Measurements from ENCODE around the gene BANF2. TPM values are rescaled to one million over a fixed set of nuclear protein-coding genes. Genes with fewer than 3 reads are reported as not detected.
A peak's percentile ranks its signal among the peaks of the same experiment; 100 is the strongest.

The BANF2 gene
- total and polyA plus RNA-seq, 2 experiments from 2014 or later, result not detected

DNA sequence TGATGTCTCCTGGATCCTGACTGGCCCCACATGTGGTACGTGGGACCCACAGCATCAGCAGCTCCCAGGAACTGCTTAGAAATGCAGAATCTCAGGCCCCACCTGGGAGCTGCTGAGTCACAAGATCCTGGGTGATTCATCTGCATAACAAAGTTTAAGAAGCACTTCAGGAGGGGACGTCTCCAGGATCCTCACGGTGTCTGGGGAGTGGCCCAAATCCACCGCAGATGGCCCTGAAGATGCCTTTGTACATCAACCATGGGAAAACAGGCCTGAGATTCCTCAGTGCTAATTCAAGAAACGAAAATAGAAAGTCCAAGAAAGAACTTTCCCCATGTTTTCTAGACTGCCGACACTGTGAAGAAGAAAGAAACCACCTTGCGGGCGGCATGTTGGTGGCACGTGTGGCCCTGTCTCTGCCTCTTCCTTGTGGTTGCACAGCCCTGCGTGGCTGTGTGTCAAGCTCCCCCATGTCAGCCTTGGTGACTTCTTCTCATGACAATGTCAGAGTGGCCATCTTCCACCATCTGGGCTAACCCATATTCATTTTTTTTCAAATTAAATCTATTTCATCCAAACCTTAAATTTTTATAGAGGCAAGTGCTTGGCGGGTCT, 43.8 kb upstream of the BANF2 start:
- Histone ChIP-seq H3K9me2 (ENCODE audit: insufficient read depth) (no peaks in the 10 kb centered on the region), H3K27ac (ENCODE audit: low read depth) (peak overlapping the region; percentile 90), H3K36me3 (ENCODE audit: insufficient read depth) (peaks cover 15% of the 10 kb centered on the region), H3K4me3 (no peak overlapping the region), H3F3A (replicated peaks; ENCODE audit: low read depth) (peaks cover 3% of the 10 kb centered on the region; the same call in 1 of the 2 replicates), H3K4me2 (peak overlapping the region; percentile 7; the same call in 1 of the 2 replicates), H3K79me2 (replicated peaks; ENCODE audit: insufficient read depth) (peaks cover 82% of the 10 kb centered on the region), H3K4me1 (ENCODE audit: insufficient read depth) (peaks cover 21% of the 10 kb centered on the region), H3K27me3 (ENCODE audit: insufficient read depth) (no peaks in the 10 kb centered on the region), H4K20me1 (replicated peaks; ENCODE audit: insufficient read depth) (peaks cover 5% of the 10 kb centered on the region), H2AFZ (no peak overlapping the region)
- Mint-ChIP-seq H3K27ac (peak overlapping the region; percentile 44), H3K27me3 (ENCODE audit: insufficient read depth, low read depth, poor library complexity) (peaks cover 18% of the 10 kb centered on the region), H3K36me3 (ENCODE audit: low read depth) (peaks cover 65% of the 10 kb centered on the region), H3K4me1 (peaks cover 43% of the 10 kb centered on the region), H3K4me3 (no peak overlapping the region), H3K9me3 (peaks cover 28% of the 10 kb centered on the region)
- TF ChIP-seq, protein P1, sequence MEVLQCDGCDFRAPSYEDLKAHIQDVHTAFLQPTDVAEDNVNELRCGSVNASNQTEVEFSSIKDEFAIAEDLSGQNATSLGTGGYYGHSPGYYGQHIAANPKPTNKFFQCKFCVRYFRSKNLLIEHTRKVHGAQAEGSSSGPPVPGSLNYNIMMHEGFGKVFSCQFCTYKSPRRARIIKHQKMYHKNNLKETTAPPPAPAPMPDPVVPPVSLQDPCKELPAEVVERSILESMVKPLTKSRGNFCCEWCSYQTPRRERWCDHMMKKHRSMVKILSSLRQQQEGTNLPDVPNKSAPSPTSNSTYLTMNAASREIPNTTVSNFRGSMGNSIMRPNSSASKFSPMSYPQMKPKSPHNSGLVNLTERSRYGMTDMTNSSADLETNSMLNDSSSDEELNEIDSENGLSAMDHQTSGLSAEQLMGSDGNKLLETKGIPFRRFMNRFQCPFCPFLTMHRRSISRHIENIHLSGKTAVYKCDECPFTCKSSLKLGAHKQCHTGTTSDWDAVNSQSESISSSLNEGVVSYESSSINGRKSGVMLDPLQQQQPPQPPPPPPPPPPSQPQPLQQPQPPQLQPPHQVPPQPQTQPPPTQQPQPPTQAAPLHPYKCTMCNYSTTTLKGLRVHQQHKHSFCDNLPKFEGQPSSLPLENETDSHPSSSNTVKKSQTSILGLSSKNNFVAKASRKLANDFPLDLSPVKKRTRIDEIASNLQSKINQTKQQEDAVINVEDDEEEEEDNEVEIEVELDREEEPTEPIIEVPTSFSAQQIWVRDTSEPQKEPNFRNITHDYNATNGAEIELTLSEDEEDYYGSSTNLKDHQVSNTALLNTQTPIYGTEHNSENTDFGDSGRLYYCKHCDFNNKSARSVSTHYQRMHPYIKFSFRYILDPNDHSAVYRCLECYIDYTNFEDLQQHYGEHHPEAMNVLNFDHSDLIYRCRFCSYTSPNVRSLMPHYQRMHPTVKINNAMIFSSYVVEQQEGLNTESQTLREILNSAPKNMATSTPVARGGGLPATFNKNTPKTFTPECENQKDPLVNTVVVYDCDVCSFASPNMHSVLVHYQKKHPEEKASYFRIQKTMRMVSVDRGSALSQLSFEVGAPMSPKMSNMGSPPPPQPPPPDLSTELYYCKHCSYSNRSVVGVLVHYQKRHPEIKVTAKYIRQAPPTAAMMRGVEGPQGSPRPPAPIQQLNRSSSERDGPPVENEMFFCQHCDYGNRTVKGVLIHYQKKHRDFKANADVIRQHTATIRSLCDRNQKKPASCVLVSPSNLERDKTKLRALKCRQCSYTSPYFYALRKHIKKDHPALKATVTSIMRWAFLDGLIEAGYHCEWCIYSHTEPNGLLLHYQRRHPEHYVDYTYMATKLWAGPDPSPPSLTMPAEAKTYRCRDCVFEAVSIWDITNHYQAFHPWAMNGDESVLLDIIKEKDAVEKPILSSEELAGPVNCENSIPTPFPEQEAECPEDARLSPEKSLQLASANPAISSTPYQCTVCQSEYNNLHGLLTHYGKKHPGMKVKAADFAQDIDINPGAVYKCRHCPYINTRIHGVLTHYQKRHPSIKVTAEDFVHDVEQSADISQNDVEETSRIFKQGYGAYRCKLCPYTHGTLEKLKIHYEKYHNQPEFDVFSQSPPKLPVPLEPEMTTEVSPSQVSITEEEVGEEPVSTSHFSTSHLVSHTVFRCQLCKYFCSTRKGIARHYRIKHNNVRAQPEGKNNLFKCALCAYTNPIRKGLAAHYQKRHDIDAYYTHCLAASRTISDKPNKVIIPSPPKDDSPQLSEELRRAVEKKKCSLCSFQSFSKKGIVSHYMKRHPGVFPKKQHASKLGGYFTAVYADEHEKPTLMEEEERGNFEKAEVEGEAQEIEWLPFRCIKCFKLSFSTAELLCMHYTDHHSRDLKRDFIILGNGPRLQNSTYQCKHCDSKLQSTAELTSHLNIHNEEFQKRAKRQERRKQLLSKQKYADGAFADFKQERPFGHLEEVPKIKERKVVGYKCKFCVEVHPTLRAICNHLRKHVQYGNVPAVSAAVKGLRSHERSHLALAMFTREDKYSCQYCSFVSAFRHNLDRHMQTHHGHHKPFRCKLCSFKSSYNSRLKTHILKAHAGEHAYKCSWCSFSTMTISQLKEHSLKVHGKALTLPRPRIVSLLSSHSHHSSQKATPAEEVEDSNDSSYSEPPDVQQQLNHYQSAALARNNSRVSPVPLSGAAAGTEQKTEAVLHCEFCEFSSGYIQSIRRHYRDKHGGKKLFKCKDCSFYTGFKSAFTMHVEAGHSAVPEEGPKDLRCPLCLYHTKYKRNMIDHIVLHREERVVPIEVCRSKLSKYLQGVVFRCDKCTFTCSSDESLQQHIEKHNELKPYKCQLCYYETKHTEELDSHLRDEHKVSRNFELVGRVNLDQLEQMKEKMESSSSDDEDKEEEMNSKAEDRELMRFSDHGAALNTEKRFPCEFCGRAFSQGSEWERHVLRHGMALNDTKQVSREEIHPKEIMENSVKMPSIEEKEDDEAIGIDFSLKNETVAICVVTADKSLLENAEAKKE (CRISPR knock-in tag; IDR thresholded peaks at IDR 0.05), result peak; percentile 61; the same call in 1 of the 2 replicates
- TF ChIP-seq CREB1 (CRISPR knock-in tag; IDR thresholded peaks at IDR 0.05; ENCODE audit: low read depth) (0 out of 2 replicates have a peak, but pooled peaks have one; percentile 16), EZH2phosphoT487 (IDR thresholded peaks at IDR 0.05; ENCODE audit: unreplicated experiment) (no peak), NANOG (IDR thresholded peaks at IDR 0.05; ENCODE audit: borderline replicate concordance) (0 out of 2 replicates have a peak, but pooled peaks have one; percentile 21)
- ATAC-seq, result peak; percentile 73
- peak; percentile 70 for DNase-seq (ENCODE audit: low spot score)
